Measurements from ENCODE around the gene CAMK1D. TPM values are rescaled to one million over a fixed set of nuclear protein-coding genes. Genes with fewer than 3 reads are reported as not detected.
"Not testable (repeated sequence)": the region's sequence is repeated elsewhere in the genome, so short reads cannot be mapped to it uniquely, and the experiment has no call there.

The CAMK1D gene
- total and polyA plus RNA-seq, 2 donors, result 11.2 to 14.6 TPM

- no peaks in the 10 kb centered on the region for H3K36me3 ChIP-seq (ENCODE audit: control insufficient read depth in 2 of 2, insufficient read depth in 2 of 2, low read length in 1 of 2)
- peaks cover 14 to 30% of the 10 kb centered on the region in 2 donors for H3K4me1 ChIP-seq (ENCODE audit: control insufficient read depth in 2 of 2, insufficient read depth in 2 of 2, low read length in 2 of 2)
- H3K27ac ChIP-seq (ENCODE audit: low read depth in 1 of 2, low read length in 1 of 2), result peak overlapping the region; percentile 84 to 95
- H3K4me3 ChIP-seq (ENCODE audit: low read length in 2 of 2), result peak overlapping the region; percentile 71 to 72
- peaks cover 0 to 4% of the 10 kb centered on the region in 2 donors for H3K27me3 ChIP-seq (ENCODE audit: control insufficient read depth in 2 of 2, insufficient read depth in 1 of 2, low read length in 1 of 2)
- no peaks in the 10 kb centered on the region for H3K9me3 ChIP-seq (ENCODE audit: control insufficient read depth in 2 of 2, insufficient read depth in 1 of 2, low read length in 1 of 2)
- DNase-seq (ENCODE audit: low read depth in 6 of 9, low spot score in 9 of 9), result peak in 1 of 9 donors; percentile 36
- WGBS, result under 1% methylated on average over 73 of the region's 73 CpGs
Measured at GRCh38 chr10:12349629-12350166, 351 bp downstream of the CAMK1D start.

GRCh38 chr10:12350167-12350872 lies 973 bp downstream of the CAMK1D start:
- Histone ChIP-seq H3K36me3 (ENCODE audit: control insufficient read depth in 2 of 2, insufficient read depth in 2 of 2, low read length in 1 of 2) (no peaks in the 10 kb centered on the region), H3K4me3 (ENCODE audit: low read length in 2 of 2) (peak overlapping the region; percentile 71 to 72), H3K9me3 (ENCODE audit: control insufficient read depth in 2 of 2, insufficient read depth in 1 of 2, low read length in 1 of 2) (no peaks in the 10 kb centered on the region), H3K27me3 (ENCODE audit: control insufficient read depth in 2 of 2, insufficient read depth in 1 of 2, low read length in 1 of 2) (peaks cover 0 to 4% of the 10 kb centered on the region in 2 donors), H3K4me1 (ENCODE audit: control insufficient read depth in 2 of 2, insufficient read depth in 2 of 2, low read length in 2 of 2) (peaks cover 14 to 30% of the 10 kb centered on the region in 2 donors), H3K27ac (ENCODE audit: low read depth in 1 of 2, low read length in 1 of 2) (peak overlapping the region; percentile 84 to 95)
- peak; percentile 43 to 83 (median 55) for DNase-seq (ENCODE audit: low read depth in 6 of 9, low spot score in 9 of 9)
- WGBS, result under 1% methylated on average over 47 of the region's 47 CpGs

GRCh38 chr10:12350925-12351324 lies 1.6 kb downstream of the CAMK1D start:
- Histone ChIP-seq H3K27ac (ENCODE audit: low read depth in 1 of 2, low read length in 1 of 2) (peak overlapping the region in 1 of 2 donors; percentile 84), H3K9me3 (ENCODE audit: control insufficient read depth in 2 of 2, insufficient read depth in 1 of 2, low read length in 1 of 2) (no peaks in the 10 kb centered on the region), H3K4me1 (ENCODE audit: control insufficient read depth in 2 of 2, insufficient read depth in 2 of 2, low read length in 2 of 2) (peaks cover 14 to 30% of the 10 kb centered on the region in 2 donors), H3K36me3 (ENCODE audit: control insufficient read depth in 2 of 2, insufficient read depth in 2 of 2, low read length in 1 of 2) (no peaks in the 10 kb centered on the region), H3K27me3 (ENCODE audit: control insufficient read depth in 2 of 2, insufficient read depth in 1 of 2, low read length in 1 of 2) (peaks cover 0 to 4% of the 10 kb centered on the region in 2 donors), H3K4me3 (ENCODE audit: low read length in 2 of 2) (peak overlapping the region; percentile 71 to 72)
- WGBS, result 16% methylated on average over 9 of the region's 9 CpGs
- no peak for DNase-seq (ENCODE audit: low read depth in 6 of 9, low spot score in 9 of 9)

- H3K4me3 ChIP-seq (ENCODE audit: low read length in 2 of 2), result peak overlapping the region; percentile 71 to 72
- peak in 3 of 9 donors; percentile 22 to 46 (median 25) for DNase-seq (ENCODE audit: low read depth in 6 of 9, low spot score in 9 of 9)
- H3K36me3 ChIP-seq (ENCODE audit: control insufficient read depth in 2 of 2, insufficient read depth in 2 of 2, low read length in 1 of 2), result no peaks in the 10 kb centered on the region
- peaks cover 14 to 30% of the 10 kb centered on the region in 2 donors for H3K4me1 ChIP-seq (ENCODE audit: control insufficient read depth in 2 of 2, insufficient read depth in 2 of 2, low read length in 2 of 2)
- no peaks in the 10 kb centered on the region for H3K9me3 ChIP-seq (ENCODE audit: control insufficient read depth in 2 of 2, insufficient read depth in 1 of 2, low read length in 1 of 2)
- 25% methylated on average over 8 of the region's 8 CpGs for WGBS
- H3K27ac ChIP-seq (ENCODE audit: low read depth in 1 of 2, low read length in 1 of 2), result no peak overlapping the region
- H3K27me3 ChIP-seq (ENCODE audit: control insufficient read depth in 2 of 2, insufficient read depth in 1 of 2, low read length in 1 of 2), result peaks cover 0 to 4% of the 10 kb centered on the region in 2 donors
Measured at GRCh38 chr10:12351447-12351846, 2.1 kb downstream of the CAMK1D start.

GRCh38 chr10:12351889-12352288 lies 2.5 kb downstream of the CAMK1D start:
- H3K27ac ChIP-seq (ENCODE audit: low read depth in 1 of 2, low read length in 1 of 2), result no peak overlapping the region
- no peak for DNase-seq (ENCODE audit: low read depth in 6 of 9, low spot score in 9 of 9)
- H3K27me3 ChIP-seq (ENCODE audit: control insufficient read depth in 2 of 2, insufficient read depth in 1 of 2, low read length in 1 of 2), result peaks cover 0 to 4% of the 10 kb centered on the region in 2 donors
- no peaks in the 10 kb centered on the region for H3K9me3 ChIP-seq (ENCODE audit: control insufficient read depth in 2 of 2, insufficient read depth in 1 of 2, low read length in 1 of 2)
- H3K4me1 ChIP-seq (ENCODE audit: control insufficient read depth in 2 of 2, insufficient read depth in 2 of 2, low read length in 2 of 2), result peaks cover 14 to 30% of the 10 kb centered on the region in 2 donors
- H3K4me3 ChIP-seq (ENCODE audit: low read length in 2 of 2), result peak overlapping the region in 1 of 2 donors; percentile 71
- WGBS, result 67% methylated on average over 2 of the region's 2 CpGs
- H3K36me3 ChIP-seq (ENCODE audit: control insufficient read depth in 2 of 2, insufficient read depth in 2 of 2, low read length in 1 of 2), result no peaks in the 10 kb centered on the region

- no peak overlapping the region for H3K4me3 ChIP-seq (ENCODE audit: low read length in 2 of 2)
- WGBS, result 91% methylated on average over 12 of the region's 12 CpGs
- no peak overlapping the region for H3K27ac ChIP-seq (ENCODE audit: low read depth in 1 of 2, low read length in 1 of 2)
Measured at GRCh38 chr10:12353399-12354242, 4.3 kb downstream of the CAMK1D start.

GRCh38 chr10:12354696-12355095 lies 5.3 kb downstream of the CAMK1D start:
- H3K27me3 ChIP-seq (ENCODE audit: control insufficient read depth in 2 of 2, insufficient read depth in 1 of 2, low read length in 1 of 2); H3K27ac ChIP-seq (ENCODE audit: low read depth in 1 of 2, low read length in 1 of 2); H3K36me3 ChIP-seq (ENCODE audit: control insufficient read depth in 2 of 2, insufficient read depth in 2 of 2, low read length in 1 of 2); DNase-seq (ENCODE audit: low read depth in 6 of 9, low spot score in 9 of 9); H3K9me3 ChIP-seq (ENCODE audit: control insufficient read depth in 2 of 2, insufficient read depth in 1 of 2, low read length in 1 of 2); H3K4me3 ChIP-seq (ENCODE audit: low read length in 2 of 2): not testable (repeated sequence)
- H3K4me1 ChIP-seq (ENCODE audit: control insufficient read depth in 2 of 2, insufficient read depth in 2 of 2, low read length in 2 of 2), result peaks cover 14 to 37% of the 10 kb centered on the region in 2 donors
- 93% methylated on average over 7 of the region's 7 CpGs for WGBS

More at GRCh38 chr10:12353399-12354242, 4.3 kb downstream of the CAMK1D start:
- Histone ChIP-seq H3K27me3 (ENCODE audit: control insufficient read depth in 2 of 2, insufficient read depth in 1 of 2, low read length in 1 of 2) (no peaks in the 10 kb centered on the region), H3K36me3 (ENCODE audit: control insufficient read depth in 2 of 2, insufficient read depth in 2 of 2, low read length in 1 of 2) (no peaks in the 10 kb centered on the region), H3K9me3 (ENCODE audit: control insufficient read depth in 2 of 2, insufficient read depth in 1 of 2, low read length in 1 of 2) (no peaks in the 10 kb centered on the region), H3K4me1 (ENCODE audit: control insufficient read depth in 2 of 2, insufficient read depth in 2 of 2, low read length in 2 of 2) (peaks cover 11 to 28% of the 10 kb centered on the region in 2 donors)
- no peak for DNase-seq (ENCODE audit: low read depth in 6 of 9, low spot score in 9 of 9)

GRCh38 chr10:12355384-12355783 lies 6.0 kb downstream of the CAMK1D start:
- H3K36me3 ChIP-seq (ENCODE audit: control insufficient read depth in 2 of 2, insufficient read depth in 2 of 2, low read length in 1 of 2), result no peaks in the 10 kb centered on the region
- H3K27me3 ChIP-seq (ENCODE audit: control insufficient read depth in 2 of 2, insufficient read depth in 1 of 2, low read length in 1 of 2), result no peaks in the 10 kb centered on the region
- DNase-seq (ENCODE audit: low read depth in 6 of 9, low spot score in 9 of 9), result no peak
- no peak overlapping the region for H3K4me3 ChIP-seq (ENCODE audit: low read length in 2 of 2)
- 98% methylated on average over 12 of the region's 12 CpGs for WGBS
- H3K4me1 ChIP-seq (ENCODE audit: control insufficient read depth in 2 of 2, insufficient read depth in 2 of 2, low read length in 2 of 2), result peaks cover 14 to 36% of the 10 kb centered on the region in 2 donors
- H3K9me3 ChIP-seq (ENCODE audit: control insufficient read depth in 2 of 2, insufficient read depth in 1 of 2, low read length in 1 of 2), result no peaks in the 10 kb centered on the region
- H3K27ac ChIP-seq (ENCODE audit: low read depth in 1 of 2, low read length in 1 of 2), result no peak overlapping the region

Measured in thymus (tissue), 11 donors.